GM19324 (cell line): Measurements from ENCODE around the gene KIRREL3.

Experiments
- ATAC-seq: cut with Tn5 transposase; IDR thresholded peaks from one replicate; pipeline ENCODE4 v1.9.1; 2021; ENCODE audit warnings: mild to moderate bottlenecking, moderate library complexity; ENCODE audit not compliant: unreplicated experiment, low FRiP score

Gene KIRREL3

DNA sequence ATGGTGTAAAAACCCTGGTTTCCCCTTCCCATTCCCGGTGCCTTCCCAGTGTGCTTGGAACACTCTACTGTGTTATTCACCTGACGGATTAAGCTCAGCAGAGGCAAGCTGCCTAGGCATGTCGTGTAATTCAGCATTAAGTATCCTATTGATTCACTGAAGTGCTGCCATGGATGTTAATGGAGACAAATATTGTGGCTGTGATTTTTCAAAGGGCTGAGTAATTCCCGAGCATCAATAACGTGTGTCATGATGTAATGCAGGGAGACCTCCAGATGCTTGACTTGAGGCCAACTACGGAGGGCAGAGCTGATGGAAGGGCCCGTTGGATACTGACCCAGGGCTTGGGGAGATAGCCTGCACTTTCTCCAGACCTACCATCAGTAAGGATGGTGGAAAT lies 376.1 kb downstream of the KIRREL3 start:
- ATAC-seq = no peak

DNA sequence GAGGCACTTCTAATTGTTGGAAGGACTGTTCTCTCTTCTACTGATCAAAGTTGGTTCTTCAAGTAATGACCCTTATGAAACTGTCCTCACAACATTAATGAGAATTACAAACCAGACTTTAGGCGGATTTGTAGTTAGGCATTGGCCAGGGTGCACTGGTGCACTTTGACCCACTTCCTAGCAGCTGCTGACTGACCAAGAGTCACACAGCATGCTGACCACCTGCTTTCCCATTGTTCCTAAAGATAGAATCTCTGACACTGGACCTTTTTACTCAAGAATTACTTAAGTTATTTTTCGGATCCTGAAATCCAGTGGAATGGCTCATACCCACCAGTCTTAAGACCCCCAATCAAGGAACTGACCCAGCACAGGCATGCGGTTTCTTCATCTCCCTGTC lies 381.1 kb downstream of the KIRREL3 start:
- ATAC-seq = no peak

DNA sequence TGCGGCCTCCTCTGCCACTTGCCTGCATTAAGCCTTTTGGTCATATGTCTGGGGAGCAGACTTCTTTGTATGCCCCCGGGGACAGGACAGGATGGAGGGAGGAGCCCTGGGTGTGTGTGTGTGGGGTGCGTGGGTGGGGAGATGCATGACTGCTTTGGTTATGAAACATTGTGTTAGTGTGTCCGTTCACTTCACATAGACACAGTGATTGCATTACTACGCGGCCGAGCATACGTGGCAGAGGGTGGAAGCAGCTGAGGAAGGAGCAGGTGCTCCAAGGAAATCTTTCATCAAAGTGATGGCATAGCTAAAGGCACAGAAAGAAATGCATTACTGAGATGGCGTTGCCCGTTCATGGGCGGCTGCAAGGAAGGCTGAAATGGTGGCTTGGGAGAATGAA lies 384.7 kb downstream of the KIRREL3 start:
- ATAC-seq = no peak

DNA sequence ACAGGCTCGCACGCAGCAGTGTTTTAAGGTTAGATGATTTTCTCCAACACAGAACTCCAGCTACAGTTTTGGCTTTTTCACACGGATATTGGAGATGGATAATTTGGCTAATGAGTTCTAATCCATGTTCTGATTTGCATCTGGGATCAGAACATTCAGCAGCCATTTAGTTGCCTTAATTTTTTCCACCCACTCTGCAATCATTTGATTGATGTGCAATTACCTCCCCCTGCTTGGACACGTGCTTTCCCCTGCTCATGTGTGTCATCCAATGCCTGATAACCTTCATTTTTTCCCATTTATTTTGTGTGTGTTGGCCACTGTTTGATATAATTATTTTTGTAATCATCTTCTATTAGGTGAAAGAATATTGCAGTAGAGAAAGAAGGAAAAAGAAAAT lies 387.3 kb downstream of the KIRREL3 start:
- ATAC-seq = no peak

DNA sequence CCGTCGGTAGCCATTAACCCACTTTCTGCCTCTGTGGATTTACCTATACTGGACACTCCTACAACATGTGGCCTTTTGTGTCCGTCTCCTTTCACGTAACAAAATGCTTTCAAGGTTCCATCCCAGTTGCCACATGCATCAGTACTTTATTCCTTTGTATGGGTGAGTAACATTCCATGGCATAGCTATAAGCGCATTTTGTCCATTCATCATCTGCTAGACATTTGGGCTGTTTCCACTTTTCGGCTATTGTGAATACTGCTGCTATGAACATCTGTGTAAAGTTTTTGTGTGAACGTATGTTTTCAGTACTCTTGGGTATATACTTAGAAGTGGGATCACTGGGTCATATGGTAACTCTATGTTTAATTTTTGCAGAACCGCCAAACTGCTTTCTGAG lies 387.9 kb downstream of the KIRREL3 start:
- ATAC-seq = no peak

DNA sequence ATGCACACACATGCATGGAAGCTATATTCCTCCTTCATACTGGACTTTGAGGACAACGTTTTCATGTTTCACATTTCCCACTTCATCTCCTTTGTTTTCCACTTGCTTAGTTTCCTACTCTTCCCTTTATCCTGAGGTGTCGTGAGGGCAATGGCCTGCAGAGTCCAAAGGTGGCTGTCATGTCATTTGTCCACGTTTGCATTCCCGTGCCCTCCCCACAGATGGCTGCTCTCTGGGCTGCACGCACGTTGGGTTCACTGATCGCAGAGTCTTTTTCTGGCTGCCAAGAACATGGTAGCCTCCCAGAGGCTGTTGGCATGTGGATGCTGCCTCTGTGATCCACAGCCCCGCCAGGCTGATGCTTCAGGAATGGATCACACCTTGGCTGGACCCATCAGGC lies 389.1 kb downstream of the KIRREL3 start:
- ATAC-seq = no peak

DNA sequence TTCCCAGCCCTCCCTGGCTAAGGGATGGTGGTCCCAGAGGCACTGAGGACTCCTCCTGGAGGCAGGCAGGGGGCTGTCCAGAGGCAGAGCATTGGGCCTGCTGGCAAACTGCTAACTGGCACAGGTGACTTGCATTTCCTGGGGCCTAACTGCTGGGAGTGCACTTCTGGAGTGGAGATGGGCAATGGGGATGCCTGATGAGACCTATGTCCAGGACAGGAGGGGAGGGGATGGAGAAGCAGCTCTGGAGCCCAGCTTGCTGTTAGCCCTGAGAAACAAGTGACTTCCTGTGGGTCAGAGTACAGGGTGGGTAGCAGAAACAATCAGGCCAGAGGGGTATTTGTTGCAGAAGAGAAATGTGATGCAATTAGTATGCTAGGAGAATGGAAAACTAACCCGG lies 391.9 kb downstream of the KIRREL3 start:
- no peak for ATAC-seq

DNA sequence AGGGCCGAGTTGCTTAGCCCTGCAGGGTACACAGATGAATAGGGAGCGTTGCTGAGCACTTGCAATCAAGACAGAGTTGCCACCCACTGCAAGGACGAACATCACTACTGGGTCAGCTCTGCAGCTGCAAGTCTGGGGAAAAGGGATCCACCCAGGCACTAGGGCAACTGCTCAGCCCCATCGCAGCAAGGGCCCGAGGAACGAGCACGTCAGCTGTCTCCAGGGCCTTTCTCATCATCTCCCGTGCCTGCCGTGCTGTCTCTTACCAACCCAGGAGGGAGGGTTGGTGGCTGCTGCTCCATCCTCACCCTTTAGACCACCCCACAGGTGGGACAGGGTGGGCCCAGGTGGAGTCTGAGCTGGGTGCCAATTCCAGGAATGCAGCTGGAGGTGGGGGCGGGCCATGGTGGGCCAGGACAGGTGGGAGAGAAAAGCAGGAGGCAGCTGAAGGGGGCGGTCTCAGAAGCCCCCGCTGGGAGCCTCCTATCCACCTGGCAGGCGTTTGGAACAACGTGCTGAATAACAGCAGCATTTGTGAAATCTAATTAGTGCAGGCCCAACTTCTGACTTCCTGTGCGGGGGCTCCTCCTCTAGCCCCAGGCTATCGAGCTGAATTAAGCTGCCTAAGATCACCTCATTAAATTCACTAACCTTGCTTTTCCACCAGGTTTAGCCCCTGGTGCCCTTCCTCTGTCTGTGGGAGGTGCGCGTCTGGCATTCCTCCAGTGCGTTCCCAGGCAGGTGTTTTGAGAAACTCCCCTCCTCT lies 392.6 kb downstream of the KIRREL3 start:
- ATAC-seq = no peak

DNA sequence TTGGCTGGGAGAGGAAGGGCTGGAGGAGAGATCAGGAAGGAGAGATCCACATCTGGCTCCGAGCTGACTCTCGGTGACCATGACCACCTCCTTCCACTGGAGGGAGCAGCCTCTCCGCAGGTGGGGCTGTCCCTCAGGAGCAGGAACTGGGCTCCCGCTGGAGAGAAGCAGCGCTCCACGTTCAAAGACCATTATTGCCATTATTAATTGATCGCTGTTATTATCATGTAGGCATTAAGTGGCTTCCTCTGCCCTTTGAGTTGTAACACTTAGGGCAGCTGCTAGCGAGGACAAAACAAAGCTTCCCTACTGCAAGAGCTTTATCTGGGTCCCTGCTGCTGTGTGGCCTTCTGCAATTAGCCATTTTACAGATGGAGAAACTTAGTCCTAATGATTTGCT lies 393.2 kb downstream of the KIRREL3 start:
- no peak for ATAC-seq

DNA sequence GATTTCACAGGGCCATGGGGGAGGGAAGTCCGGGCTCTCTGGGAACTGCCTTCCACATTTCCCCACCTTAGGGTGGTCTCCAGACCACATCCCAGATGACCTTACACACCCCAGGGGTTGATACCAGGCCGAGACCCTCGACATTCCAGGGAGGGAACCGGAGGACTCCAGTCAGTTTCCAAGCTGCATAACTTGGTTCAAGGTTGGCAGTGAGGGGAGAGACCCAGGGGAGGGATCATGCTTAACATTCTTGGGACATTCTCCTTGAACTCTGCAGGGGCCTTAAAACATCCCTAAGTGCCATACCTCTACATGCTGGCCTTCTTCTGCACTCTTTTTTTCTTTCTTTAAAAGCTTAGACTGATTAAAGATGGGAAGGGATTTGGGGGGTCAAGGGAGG lies 394.1 kb downstream of the KIRREL3 start:
- no peak for ATAC-seq

DNA sequence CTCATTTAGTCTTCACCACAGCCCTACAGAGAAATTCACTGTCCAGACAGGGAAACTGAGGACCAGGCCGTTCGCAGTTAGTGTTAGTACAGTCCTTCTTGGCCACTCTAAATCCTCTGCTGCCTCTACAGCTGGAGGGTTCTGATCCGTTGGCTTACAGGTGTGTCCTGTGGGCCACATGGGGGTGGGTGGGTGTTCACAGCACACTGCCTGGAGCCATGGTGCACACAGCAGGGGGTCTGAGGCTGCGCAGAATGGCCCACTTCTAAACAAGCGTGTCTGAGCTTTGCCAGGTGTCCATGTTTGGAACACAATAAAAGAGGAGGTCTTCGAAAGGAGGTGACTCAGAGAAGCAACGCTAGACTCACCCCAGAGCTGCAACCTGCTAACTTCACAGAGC lies 396.1 kb downstream of the KIRREL3 start:
- no peak for ATAC-seq

DNA sequence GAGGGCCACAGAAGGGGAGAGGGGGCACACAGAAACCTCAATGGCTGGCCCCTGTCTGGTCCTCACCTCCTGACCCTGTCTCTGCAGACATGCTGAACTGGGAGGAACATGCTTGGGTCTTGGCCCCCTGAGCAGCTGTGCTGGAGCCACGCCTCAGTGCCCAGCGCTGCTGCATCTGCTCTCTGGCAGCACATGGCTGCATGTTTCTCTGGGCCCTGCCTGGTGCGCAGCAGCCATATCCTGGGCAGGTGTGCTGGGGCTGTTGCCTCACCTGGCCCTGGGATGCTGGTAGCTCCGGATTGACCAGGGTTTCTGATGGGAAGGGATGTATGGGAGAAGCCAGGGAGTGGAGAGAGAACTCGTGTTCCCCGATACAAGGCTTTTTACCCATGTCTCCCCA lies 397.1 kb downstream of the KIRREL3 start:
- no peak for ATAC-seq

DNA sequence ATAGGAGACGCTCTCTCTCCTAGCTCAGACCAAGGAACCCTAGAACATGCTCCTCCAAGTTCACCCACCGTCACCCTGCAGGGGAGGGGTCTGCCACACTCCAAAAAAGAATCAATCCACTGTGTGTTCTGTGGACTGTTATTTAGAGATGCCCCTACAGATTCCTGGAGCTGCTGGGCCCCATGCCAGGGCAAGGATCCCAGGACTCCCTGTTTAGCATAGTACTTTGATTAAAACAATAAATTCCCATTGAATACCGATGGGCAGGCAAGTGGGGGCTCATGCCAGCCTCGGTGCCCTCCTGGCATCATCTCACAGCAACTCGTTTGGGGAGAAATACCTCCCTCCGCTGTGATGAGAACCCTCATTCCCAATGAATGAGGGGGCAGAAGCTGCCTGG lies 397.6 kb downstream of the KIRREL3 start:
- no peak for ATAC-seq

DNA sequence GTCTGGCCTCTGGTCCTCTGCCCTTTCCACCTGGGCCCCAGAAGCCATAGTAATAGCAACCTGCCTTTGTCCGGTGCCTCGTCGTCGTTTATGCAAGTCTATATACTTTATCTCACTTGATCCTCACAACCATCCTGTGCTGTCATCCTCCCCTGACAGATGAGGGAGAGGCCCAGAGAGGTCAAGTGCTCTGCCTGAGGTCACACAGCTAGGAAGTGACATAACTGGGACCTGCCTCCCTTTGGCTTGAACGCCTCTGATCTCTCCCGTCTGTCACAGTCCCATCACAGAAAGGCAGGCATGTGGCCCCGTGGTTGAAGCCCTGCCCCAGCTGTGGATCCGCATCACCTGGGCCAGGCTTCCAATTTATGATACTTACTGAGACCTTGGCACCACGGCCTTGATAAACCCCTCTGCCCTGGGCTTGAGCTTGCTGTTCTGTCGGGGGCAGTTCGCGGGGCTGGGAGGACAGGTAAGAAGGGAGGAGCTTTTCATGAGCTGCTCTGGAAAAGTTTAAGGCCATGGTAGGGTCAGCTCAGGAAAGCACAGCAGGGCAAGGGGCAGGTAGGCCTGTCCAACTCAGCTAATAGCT lies 398.1 kb downstream of the KIRREL3 start:
- no peak for ATAC-seq

DNA sequence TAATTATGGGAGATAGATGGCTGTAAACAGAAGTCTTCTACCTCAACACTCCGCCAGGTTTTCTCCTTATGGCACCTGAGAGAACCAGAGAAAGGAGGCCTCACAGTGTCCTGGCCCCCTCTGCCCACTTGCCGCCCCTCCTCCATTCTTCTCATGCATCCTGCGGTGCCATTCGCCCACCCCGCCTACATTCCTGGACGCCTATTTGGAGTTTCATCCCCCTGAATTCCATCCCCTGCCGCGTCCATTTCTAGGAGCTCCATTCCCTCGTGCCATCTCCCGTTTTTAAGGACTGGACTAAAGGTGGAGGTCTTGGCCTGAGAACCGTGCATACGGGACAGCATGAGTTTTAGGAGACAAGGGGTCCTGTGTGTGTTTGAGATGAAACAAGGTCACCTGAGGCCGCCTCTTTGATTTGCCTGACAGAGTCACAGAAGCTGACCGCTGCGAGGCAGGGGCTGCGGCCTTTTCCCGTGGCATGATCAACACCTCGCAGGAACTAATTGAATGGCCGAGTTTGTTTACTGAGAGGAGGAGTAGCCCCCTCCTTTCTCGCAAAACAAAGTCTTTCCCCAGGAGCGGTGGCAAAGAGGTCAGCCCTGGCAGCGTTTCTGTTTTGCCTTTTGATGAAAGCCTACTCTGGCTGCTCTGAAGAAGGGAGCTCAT lies 398.9 kb downstream of the KIRREL3 start:
- no peak for ATAC-seq

DNA sequence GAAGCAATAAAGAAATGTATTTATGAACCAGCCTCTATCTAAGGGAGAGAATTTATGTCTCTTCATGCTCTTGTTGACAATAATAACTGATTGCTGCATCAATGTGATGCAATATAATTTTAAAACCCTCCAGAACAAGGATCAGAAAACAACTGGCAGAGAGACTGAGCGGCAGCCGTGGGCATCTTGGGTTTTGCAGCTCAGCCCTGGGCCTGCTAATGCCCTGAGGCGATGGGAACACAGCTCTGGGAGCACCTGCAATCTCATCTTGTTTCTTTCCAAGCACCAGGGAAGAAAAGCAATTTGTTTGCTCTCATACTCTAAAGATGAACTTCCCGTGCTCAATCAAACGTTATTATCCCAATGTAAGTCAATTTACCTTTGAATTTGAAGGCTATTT lies 399.4 kb downstream of the KIRREL3 start:
- no peak for ATAC-seq

DNA sequence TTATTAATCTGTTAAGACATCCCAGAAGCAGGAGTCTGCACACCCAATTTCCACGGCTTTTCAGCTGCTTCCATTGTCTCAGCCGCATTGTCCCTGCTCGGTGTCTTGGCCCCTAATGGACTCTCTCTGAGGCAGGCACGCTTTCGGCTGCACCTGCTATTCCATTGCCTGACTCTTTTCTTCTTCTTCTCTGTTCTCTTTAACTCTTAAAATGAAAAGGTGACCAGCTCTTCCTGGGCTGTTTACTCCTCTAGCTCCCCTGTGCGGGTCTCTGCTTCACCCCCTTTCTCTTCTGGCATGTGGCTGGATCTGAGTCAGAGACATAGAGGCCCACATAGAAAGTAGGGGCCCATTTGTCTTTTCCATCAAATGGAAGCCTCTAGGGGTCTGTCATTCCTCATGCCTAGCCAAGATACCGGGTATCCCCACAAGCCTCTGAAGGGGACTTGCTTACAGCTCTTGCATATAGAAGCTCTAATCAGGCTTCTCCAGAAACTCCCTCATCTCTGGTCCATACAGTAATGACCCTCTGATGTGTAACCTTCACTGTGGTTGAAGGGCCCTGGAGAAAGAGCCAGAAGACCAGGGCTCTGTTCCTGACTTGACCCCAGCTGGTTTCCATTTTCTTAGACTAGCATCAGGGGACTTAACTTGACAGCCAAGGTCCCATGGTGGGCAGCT lies 401.2 kb downstream of the KIRREL3 start:
- ATAC-seq = no peak

DNA sequence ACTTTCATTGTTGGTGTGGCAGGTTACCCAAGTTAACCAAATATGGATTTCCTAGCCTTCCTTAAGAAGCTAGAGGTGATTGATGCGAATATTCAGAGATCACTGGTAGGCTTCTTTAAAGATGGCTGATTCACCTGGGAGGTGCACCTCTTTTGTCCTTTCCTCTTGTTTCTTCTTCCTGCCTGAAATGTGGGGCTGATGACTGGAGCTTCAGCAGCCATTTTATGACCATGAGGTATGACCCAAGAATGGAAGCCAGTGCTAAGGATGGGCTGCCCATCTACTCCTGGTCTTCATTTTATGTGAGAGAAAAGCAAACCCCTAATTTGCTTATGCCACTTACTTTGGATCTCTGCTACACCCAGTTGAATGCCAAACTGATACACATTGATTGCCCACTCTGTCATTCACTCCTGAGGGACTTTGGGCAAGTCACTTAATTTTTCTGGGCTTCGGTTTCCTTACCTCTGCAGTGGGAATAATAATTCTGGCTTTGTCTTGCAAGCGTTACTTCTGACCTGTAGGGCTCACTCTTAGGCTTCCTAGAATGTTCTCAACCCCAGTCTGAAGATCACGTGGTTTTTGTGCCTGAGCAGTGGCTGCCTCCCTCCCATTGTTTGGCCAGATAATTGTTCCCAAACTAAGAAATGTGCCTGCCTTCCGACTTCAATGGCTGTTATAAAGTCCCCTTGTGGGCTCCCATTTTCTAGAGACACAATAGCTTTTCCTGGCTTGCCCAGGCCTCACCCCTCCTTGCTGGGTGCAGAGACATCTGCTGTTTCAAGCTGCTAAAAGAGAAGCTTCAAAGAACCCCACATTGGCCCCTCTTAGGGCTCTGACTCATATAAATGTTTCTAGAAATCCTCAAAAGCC lies 402.0 kb downstream of the KIRREL3 start:
- ATAC-seq = no peak

DNA sequence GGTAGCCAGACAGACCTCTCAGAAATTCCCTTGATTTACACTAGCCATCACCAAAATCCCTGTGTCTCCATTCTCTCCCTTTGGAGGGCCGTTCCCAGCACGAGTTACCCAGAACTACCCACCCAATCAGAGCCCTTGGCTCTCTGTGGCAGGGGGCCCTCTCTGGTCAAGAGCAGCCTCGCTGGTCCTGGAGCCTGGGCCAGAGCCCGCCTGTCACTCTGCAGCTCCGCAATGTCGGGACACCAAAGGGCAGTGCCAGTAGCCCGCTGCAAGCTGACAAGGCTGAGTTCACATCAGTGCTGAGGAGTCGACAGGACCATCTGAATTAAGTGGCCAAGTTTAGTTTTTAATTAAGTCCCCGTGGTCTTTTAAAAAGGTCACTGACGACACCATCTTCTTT lies 403.5 kb downstream of the KIRREL3 start:
- ATAC-seq = no peak

DNA sequence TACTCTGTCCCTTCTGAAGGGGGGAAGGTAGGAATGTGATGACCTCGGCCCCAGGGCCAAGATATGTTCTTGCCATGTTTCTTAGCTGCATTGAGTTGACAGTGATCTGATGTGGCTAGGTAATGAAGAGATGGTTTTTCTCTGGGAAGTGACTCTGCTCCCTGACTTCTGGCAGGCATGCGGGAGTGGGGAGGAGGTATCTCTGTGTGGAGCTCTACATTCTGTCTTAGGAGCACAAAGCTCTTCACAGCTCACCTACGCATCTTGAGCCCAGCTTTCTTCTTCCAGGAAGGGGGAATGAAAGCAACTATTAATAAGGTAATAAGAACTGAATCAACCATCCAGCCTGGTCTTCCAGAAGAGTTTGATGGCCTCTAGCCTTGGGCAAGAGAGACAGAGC lies 404.1 kb downstream of the KIRREL3 start:
- ATAC-seq = no peak
